Peyer's patch (tissue), 4 donors: ENCODE results near the gene DHX36.

Experiments
- CTCF ChIP-seq, 6 experiments: fragments of 450-650 bp in 4 of 6; fragments of 200-600 bp in 2 of 6; sonication (generic) in 1 of 6; IDR thresholded peaks; one replicate each; pipeline ENCODE4 v1.5.1; 2017 to 2019; ENCODE audit warnings: antibody characterized with exemption in 6 of 6, mild to moderate bottlenecking in 3 of 6, moderate library complexity in 1 of 6
- POLR2A ChIP-seq, 2 donors: fragments of 450-650 bp; IDR thresholded peaks; one replicate each; pipeline ENCODE4 v1.5.1; 2017; ENCODE audit warnings: antibody characterized with exemption in 2 of 2, mild to moderate bottlenecking in 2 of 2, moderate library complexity in 2 of 2

- no peak for TF ChIP-seq CTCF (IDR thresholded peaks at IDR 0.05)
- TF ChIP-seq POLR2A (IDR thresholded peaks at IDR 0.05) = no peak
Observed at GRCh38 chr3:154285221-154285620, 39.1 kb downstream of the DHX36 start.
